SK-MEL-5 (cell line): ENCODE measurements around the gene TMEM164. TPM values are rescaled to one million over a fixed set of nuclear protein-coding genes. Genes with fewer than 3 reads are reported as not detected.

Source experiments
- DNase-seq: peaks from one replicate; pipeline ENCODE4 v3.0.0-alpha.2; 2016; ENCODE audit warnings: low read depth, low spot score
- in situ Hi-C: cut with HindIII; loops from 2 replicates; pipeline ENCODE4 v1.10.0; 2016; ENCODE audit warnings: low sequenced_read_pairs, high pct_unique_total_duplicates, low pct_unique_long_range_greater_than_20kb
- total RNA-seq: library from RNA; depleted of rRNA; stranded (reverse); fragments of >200 nt; shearing (Covaris generic); gene quantifications from 2 replicates; pipeline ENCODE4 v1.2.3, GENCODE V29; 2014

The TMEM164 gene
- total RNA-seq, 1 experiment from 2014 or later: 19.5 TPM

GRCh38 chrX:110000847-110001713 lies 1.8 kb upstream of the TMEM164 start:
- in situ Hi-C loops: no loop called here
- DNase-seq: no peak

- in situ Hi-C loops: no loop called here
- DNase-seq: no peak
These were observed 1.1 kb upstream of the TMEM164 start for GRCh38 chrX:110001740-110002299.

GRCh38 chrX:110003167-110004156 lies 548 bp downstream of the TMEM164 start:
- in situ Hi-C loops: no loop called here
- peak; percentile 18 for DNase-seq

GRCh38 chrX:110004215-110004614 lies 1.3 kb downstream of the TMEM164 start:
- DNase-seq: no peak
- in situ Hi-C loops: no loop called here

GRCh38 chrX:110004731-110005369 lies 1.9 kb downstream of the TMEM164 start:
- in situ Hi-C loops: no loop called here

GRCh38 chrX:110006161-110006560 lies 3.2 kb downstream of the TMEM164 start:
- in situ Hi-C loops: no loop called here
- DNase-seq: no peak

More at GRCh38 chrX:110004731-110005369, 1.9 kb downstream of the TMEM164 start:
- no peak for DNase-seq

- in situ Hi-C loops: no loop called here
- no peak for DNase-seq
These were observed 4.0 kb downstream of the TMEM164 start for GRCh38 chrX:110006821-110007375.

- DNase-seq: no peak
- in situ Hi-C loops: no loop called here
These were observed 5.2 kb downstream of the TMEM164 start for GRCh38 chrX:110008011-110008635.

- in situ Hi-C loops: no loop called here
- no peak for DNase-seq
These were observed 10.0 kb downstream of the TMEM164 start for GRCh38 chrX:110012818-110013485.

- in situ Hi-C loops: no loop called here
- DNase-seq: no peak
These were observed 11.1 kb downstream of the TMEM164 start for GRCh38 chrX:110013968-110014367.

- in situ Hi-C loops: no loop called here
- DNase-seq: peak; percentile 67
These were observed 12.1 kb downstream of the TMEM164 start for GRCh38 chrX:110015032-110015431.

- DNase-seq: no peak
- in situ Hi-C loops: no loop called here
These were observed 13.0 kb downstream of the TMEM164 start for GRCh38 chrX:110015915-110016314.

- no peak for DNase-seq
- in situ Hi-C loops: no loop called here
These were observed 17.6 kb downstream of the TMEM164 start for GRCh38 chrX:110020536-110020935.

GRCh38 chrX:110021258-110022022 lies 18.5 kb downstream of the TMEM164 start:
- in situ Hi-C loops: no loop called here
- DNase-seq: peak; percentile 46

GRCh38 chrX:110022599-110023448 lies 19.9 kb downstream of the TMEM164 start:
- in situ Hi-C loops: no loop called here
- no peak for DNase-seq
